Non-pigmented ciliary epithelial cell (primary cell): ENCODE measurements around the gene HAND1.

ENCODE experiments used
- DNase-seq: peaks from one replicate; pipeline ENCODE4 v3.0.0-alpha.2; 2010; ENCODE audit warnings: low read depth

Gene HAND1

DNA sequence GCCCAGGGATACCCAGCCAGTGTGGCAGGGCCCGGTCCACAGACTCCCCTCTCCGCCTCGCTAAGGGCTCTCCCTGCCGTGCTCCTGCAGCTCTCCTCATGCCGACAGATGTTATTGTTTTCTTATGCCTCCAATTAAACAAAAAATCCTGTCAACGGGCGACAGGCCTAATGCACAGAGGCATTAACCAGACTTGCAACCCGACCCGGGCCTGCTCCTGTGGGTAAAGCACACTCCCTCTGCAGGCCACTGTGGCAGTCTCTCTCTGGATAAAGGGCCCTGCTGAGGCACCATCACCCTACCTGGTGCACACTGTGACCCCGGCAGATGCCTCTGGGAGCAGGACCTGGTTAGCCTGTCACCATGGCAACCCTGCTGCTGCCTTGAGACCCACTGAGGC is 27.5 kb upstream of the HAND1 start:
- DNase-seq, result no peak

- DNase-seq, result no peak
Observed at GRCh38 chr5:154503698-154504039, 25.6 kb upstream of the HAND1 start.

DNA sequence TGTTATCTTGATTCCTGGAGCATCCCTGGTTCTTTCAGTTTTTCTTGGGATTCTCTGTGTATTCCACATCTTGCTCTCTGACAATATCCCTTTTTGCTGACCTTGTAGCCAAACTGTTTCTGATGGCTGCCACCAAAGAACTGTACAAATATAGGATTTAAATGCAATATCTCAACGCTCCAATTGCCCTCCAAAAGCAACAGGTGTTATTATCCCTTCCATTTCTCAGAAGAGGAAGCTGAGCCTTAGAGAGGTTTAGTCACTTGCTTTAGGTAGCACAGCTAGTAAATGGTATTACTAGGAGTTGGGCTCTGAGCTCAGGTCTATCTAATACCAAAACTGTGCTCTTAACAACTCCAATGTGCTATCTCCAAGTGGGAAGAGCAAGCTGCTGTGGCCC is 24.2 kb upstream of the HAND1 start:
- no peak for DNase-seq

DNA sequence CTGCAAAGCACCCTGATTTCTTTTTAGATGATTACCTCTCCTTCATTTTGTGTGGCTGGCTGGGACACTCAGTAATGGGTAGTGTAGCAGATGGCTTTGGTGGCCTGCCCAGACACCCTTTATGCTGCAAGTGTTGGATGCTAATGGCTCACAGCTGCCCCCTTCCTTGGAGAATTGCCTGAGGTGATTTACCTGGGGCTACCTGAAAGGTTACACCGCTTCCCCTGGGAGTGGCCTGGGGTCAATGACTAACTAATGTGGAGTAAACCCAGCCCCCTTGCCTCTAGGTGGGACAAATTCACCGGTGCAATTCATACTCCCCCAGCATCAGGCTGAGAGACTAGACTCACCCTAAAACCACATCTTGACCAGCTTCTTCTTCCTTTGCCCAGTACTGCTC is 23.5 kb upstream of the HAND1 start:
- DNase-seq, result no peak

DNA sequence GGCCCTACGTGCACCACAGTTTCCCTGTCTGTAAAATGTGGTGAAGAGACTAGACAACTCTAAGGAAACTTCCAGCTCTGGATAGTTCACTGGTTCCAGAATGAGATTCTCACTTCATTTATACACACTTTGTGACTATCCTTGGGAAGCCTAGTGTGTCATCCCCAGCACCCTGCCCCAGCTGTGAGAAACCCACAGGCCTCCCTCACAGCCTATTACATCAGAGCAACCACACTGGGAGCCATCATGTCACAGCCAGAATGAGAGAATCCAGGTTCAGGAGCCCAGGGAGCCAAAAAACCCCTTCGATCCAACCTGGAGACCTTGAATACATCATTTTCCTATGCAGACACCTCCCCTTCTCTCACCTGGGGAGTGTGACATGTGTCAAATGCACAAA is 21.0 kb upstream of the HAND1 start:
- no peak for DNase-seq

GRCh38 chr5:154498591-154498990 is 20.6 kb upstream of the HAND1 start:
- DNase-seq, result no peak

- no peak for DNase-seq
Observed at GRCh38 chr5:154494036-154494435, 16.0 kb upstream of the HAND1 start.

- DNase-seq, result no peak
Observed at GRCh38 chr5:154493274-154493673, 15.2 kb upstream of the HAND1 start.

DNA sequence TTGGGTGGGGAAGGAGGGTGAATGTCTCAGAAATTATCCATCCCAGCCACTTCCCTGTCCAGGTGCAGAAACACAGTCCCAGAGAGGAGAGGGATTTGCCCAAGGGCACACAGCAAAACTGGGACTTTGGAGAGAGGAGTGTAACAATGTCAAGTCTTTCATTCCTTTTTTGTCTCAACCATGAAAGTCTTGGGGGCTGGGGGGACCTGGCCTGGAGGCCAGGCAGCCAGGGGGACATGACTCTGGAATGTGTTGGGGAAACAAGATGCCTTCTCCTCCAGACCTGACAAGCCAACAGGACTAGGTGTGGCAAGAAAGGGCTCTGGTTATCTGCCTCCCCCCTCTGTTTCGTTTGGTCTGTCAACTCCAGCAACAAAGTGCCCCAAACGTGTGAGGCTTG is 13.9 kb upstream of the HAND1 start:
- DNase-seq, result no peak

GRCh38 chr5:154487541-154487940 is 9.5 kb upstream of the HAND1 start:
- DNase-seq, result no peak

GRCh38 chr5:154486427-154486866 is 8.4 kb upstream of the HAND1 start:
- no peak for DNase-seq

DNA sequence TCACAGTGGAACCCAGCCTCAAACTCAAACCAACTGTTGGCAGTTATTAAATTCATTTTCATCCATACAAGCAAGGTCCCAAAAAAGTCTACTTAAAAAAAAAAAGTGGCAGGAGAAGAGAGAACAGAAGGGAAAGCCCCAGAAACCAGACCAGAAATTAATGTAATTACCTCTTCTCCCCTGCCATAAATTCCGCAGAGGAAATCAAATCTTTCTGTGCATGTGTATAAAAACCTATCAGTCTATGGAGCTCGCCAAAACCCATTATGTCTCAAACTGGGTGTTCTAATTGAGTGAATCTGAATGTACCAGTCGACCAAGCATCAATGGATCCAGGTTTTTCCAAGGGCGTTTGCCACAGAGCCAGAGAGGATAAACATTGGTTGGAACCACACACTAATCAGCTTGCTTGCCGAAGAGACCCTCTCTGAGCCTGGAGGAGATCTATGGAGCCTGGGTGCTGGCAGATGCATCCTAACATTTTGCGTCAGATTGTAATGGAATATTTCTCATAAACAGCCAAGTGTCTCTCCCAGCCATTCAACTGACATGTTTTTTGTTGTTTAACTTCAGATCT is 7.9 kb upstream of the HAND1 start:
- DNase-seq, result no peak

- DNase-seq, result no peak
Observed at GRCh38 chr5:154485096-154485491, 7.1 kb upstream of the HAND1 start.

DNA sequence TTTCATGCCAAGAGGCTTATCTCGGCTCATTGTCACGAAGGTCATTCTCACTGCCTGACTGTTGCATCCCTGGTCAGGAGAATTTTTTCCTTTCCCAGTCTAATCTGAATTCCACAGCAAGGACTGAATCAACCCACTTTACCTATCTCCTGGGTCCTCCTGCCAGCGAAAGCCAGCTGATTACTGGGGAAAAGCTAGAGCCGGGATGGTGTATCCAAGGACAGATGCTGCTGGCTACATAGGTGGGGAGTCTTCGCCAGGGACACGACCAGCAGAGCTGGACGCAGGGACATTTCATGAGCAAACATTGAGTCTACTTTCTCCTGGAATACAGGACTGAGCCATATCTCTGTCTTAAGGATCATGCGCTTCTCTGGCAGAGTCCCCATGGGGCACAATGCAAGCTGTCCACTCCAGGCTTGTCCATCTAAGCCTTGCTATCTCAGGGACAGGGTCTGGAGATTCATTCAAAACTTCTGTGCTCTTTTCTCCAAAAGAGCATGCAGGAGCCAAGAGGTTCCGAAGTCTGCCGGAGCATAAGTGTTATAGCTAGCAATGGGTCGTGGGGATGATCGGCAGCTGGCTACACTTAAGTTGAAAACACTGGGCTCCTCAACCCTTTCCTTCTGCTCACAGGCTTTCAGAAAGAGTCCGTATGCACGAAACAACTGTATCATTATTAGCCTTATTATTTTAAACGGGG is 6.5 kb upstream of the HAND1 start:
- DNase-seq, result no peak

- no peak for DNase-seq
Observed at GRCh38 chr5:154483654-154484392, 5.8 kb upstream of the HAND1 start.

DNA sequence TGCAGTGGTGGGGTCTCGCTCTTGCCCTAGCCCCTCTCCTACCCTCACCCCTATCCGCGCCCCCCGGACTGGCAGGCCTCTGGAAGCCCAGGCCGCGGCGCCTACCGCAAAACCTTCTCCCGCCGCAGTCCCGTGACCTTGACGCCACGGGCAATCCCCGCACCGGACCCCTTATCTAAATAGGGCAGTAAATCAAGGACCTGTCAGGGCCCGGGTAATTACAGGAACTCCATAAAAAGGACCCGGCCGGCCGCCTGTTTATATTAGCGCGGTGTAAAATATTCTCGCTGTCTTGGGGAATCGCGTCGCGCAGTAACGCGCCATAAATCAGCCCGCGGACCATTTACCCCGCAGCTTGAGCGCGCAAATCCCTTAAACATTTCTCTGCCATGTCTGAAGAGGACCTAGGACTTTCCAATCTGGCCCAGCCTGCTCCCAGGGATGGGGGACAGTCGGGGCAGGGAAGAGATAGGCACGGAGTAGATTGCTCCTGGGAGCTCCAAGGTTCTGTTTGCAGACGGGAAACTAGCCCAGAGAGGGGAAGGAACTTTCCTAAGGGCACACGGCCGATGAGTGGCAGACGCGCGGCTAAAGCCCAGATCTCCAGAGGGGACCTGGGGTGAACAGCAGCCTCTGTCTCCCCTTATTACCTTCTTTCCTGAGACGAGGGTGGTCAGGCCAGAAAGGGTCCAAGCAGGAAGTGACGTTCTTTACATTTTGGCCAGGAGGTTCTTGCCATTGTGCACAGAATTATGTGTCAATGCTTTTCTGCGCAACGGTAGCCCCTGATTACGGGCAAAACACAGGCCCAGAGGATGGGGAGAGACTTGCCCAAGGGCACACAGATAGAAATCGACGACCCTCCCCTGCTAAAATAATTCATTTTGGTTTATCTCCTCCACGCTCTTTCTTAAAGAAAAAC is 4.8 kb upstream of the HAND1 start:
- no peak for DNase-seq

- DNase-seq, result no peak
Observed at GRCh38 chr5:154481584-154482381, 3.8 kb upstream of the HAND1 start.

DNA sequence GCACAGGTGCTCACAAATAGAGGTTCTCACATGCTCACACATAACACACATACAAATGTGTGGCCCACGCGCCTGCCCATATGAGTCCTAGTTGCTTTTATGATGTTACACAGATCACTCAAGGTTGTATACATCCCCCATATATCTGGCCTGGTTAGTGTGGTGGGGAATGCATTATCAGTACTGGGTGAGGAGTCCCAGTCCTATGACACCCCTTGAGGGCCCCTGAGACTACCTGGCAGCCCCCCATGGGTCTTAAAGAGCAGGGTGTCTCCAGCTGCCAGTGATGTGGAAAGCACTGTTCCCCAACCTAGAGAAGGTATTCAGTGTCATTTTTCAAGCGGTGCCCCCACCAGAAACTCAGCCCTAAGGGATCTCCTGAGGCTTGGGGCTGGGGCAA is 2.8 kb upstream of the HAND1 start:
- no peak for DNase-seq

GRCh38 chr5:154479944-154480750 is 2.1 kb upstream of the HAND1 start:
- no peak for DNase-seq

- no peak for DNase-seq
Observed at GRCh38 chr5:154479160-154479943, 1.3 kb upstream of the HAND1 start.
